Measurements from ENCODE around the gene HAGH.

DNA sequence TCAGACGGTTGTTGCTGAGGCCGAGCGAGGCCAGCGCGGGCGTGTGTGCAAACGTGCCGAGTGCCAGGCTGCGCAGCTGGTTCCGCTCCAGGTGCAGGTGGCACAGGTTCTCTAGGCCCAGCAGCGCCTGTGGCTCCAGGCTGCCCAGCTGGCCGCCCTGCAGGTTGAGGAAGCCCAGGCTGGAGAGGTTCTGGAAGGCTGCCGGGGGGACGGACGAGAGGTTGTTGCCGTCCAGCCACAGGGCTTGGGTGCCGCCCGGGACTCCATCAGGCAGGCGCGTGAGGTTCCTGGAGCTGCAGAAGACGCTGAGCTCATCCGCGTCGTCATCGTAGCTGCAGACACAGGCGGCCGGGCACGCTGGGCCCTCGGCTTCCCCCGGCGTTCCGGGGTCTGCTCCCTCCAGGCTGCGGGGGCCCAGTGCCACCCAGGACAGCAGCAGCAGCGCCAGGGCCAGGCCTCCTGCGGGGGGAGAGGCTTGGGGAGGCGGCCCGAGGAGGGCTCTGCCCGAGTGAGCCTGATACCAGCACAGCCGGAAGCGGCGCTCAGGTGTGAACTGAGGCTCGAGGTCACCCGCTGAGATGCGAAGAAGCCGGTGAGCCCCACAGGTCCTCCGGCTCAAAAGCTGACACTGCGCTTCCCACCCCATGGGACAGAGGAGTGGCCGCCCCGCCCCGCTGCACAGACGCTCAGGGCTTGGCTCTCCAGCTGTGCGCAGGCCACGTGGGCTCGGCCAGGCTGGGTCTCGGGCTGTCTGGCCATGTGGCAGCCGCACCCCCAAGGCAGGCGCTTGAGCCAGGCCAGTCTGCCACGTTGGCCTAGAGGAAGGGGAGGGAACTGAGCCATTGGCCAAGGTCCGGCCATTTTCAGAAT is 34.4 kb downstream of the HAGH start:
- TF ChIP-seq NFYB (IDR thresholded peaks at IDR 0.05; ENCODE audit: insufficient read depth, low read depth, low read length) (no peak), NFIC (IDR thresholded peaks at IDR 0.05; ENCODE audit: low read depth, low read length) (no peak), HDGF (IDR thresholded peaks at IDR 0.05) (no peak), CHD2 (IDR thresholded peaks at IDR 0.05; ENCODE audit: borderline replicate concordance, low read depth, low read length) (no peak), JUNB (IDR thresholded peaks at IDR 0.05) (no peak), MTA3 (IDR thresholded peaks at IDR 0.05; ENCODE audit: borderline replicate concordance, low read length) (no peak), BHLHE40 (IDR thresholded peaks at IDR 0.05; ENCODE audit: borderline replicate concordance in 1 of 2, low read depth in 2 of 2, low read length in 1 of 2) (no peak), SREBF2 (IDR thresholded peaks at IDR 0.05; ENCODE audit: low read length) (no peak)
- TF ChIP-seq, protein P1, sequence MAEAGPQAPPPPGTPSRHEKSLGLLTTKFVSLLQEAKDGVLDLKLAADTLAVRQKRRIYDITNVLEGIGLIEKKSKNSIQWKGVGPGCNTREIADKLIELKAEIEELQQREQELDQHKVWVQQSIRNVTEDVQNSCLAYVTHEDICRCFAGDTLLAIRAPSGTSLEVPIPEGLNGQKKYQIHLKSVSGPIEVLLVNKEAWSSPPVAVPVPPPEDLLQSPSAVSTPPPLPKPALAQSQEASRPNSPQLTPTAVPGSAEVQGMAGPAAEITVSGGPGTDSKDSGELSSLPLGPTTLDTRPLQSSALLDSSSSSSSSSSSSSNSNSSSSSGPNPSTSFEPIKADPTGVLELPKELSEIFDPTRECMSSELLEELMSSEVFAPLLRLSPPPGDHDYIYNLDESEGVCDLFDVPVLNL (IDR thresholded peaks at IDR 0.05; ENCODE audit: low read depth, low read length) = no peak
- TF ChIP-seq, protein P2, sequence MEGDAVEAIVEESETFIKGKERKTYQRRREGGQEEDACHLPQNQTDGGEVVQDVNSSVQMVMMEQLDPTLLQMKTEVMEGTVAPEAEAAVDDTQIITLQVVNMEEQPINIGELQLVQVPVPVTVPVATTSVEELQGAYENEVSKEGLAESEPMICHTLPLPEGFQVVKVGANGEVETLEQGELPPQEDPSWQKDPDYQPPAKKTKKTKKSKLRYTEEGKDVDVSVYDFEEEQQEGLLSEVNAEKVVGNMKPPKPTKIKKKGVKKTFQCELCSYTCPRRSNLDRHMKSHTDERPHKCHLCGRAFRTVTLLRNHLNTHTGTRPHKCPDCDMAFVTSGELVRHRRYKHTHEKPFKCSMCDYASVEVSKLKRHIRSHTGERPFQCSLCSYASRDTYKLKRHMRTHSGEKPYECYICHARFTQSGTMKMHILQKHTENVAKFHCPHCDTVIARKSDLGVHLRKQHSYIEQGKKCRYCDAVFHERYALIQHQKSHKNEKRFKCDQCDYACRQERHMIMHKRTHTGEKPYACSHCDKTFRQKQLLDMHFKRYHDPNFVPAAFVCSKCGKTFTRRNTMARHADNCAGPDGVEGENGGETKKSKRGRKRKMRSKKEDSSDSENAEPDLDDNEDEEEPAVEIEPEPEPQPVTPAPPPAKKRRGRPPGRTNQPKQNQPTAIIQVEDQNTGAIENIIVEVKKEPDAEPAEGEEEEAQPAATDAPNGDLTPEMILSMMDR (IDR thresholded peaks at IDR 0.05 in 2 of 3, conservative IDR thresholded peaks at IDR 0.05 in 1 of 3; ENCODE audit: control insufficient read depth in 2 of 3, extremely low read depth in 1 of 3, insufficient read depth in 1 of 3, low read depth in 3 of 3, low read length in 3 of 3) = no peak
- TF ChIP-seq, protein P3, sequence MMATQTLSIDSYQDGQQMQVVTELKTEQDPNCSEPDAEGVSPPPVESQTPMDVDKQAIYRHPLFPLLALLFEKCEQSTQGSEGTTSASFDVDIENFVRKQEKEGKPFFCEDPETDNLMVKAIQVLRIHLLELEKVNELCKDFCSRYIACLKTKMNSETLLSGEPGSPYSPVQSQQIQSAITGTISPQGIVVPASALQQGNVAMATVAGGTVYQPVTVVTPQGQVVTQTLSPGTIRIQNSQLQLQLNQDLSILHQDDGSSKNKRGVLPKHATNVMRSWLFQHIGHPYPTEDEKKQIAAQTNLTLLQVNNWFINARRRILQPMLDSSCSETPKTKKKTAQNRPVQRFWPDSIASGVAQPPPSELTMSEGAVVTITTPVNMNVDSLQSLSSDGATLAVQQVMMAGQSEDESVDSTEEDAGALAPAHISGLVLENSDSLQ (IDR thresholded peaks at IDR 0.05) = no peak
